ENCODE measurements around the gene AMBRA1. TPM values are rescaled to one million over a fixed set of nuclear protein-coding genes. Genes with fewer than 3 reads are reported as not detected.

Gene AMBRA1
- total and polyA plus RNA-seq, 2 donors from 2014 or later = 8.0 to 32.6 TPM

DNA sequence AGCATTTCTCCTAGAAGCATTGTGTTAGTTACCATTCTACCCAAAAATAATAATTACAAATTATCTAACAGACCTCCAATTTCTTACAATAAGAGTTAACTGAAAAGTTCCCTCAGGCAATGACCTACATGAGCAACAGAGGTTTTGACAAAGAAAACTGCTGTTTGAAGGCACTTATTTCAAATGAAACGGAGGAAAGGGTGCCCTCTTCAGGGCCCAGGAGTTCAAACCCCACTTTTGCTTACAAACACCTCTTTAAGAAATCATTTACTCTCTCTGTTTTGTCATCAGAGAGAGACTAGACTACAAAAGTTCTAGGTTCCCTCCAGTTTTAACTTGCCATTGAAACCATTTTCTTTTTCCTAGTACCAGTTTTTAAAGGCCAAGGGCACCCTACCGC is 56.7 kb downstream of the AMBRA1 start:
- Histone ChIP-seq H3K4me1 (ENCODE audit: control insufficient read depth in 2 of 3, insufficient read depth in 2 of 3, low read depth in 1 of 3, low read length in 3 of 3) (peaks cover 0 to 7% (median 0%) of the 10 kb centered on the region in 3 donors), H3K36me3 (ENCODE audit: control insufficient read depth in 2 of 3, insufficient read depth in 3 of 3, low read length in 3 of 3) (peaks cover 6 to 17% (median 7%) of the 10 kb centered on the region in 3 donors), H3K9me3 (ENCODE audit: control insufficient read depth in 2 of 3, insufficient read depth in 1 of 3, low read length in 3 of 3) (no peaks in the 10 kb centered on the region), H3K27ac (ENCODE audit: low read depth in 2 of 2, low read length in 2 of 2) (no peak overlapping the region), H3K4me3 (ENCODE audit: low read length in 3 of 3) (no peak overlapping the region), H3K27me3 (ENCODE audit: control insufficient read depth, insufficient read depth, low read length) (no peaks in the 10 kb centered on the region), H3K9ac (ENCODE audit: low read length in 3 of 3) (no peak overlapping the region)
- DNase-seq (peak in 2 of 5 donors; percentile 10 to 36), FAIRE-seq (no peak)
- TF ChIP-seq, protein P1, sequence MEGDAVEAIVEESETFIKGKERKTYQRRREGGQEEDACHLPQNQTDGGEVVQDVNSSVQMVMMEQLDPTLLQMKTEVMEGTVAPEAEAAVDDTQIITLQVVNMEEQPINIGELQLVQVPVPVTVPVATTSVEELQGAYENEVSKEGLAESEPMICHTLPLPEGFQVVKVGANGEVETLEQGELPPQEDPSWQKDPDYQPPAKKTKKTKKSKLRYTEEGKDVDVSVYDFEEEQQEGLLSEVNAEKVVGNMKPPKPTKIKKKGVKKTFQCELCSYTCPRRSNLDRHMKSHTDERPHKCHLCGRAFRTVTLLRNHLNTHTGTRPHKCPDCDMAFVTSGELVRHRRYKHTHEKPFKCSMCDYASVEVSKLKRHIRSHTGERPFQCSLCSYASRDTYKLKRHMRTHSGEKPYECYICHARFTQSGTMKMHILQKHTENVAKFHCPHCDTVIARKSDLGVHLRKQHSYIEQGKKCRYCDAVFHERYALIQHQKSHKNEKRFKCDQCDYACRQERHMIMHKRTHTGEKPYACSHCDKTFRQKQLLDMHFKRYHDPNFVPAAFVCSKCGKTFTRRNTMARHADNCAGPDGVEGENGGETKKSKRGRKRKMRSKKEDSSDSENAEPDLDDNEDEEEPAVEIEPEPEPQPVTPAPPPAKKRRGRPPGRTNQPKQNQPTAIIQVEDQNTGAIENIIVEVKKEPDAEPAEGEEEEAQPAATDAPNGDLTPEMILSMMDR (IDR thresholded peaks at IDR 0.05; ENCODE audit: borderline replicate concordance, extremely low read depth, insufficient read depth) = no peak
- intact Hi-C loops (cut with DNase I) = loop anchor here (10.0 kb wide), 1 partner anchor 152 kb away; the partner anchor contains the start of gene MDK

DNA sequence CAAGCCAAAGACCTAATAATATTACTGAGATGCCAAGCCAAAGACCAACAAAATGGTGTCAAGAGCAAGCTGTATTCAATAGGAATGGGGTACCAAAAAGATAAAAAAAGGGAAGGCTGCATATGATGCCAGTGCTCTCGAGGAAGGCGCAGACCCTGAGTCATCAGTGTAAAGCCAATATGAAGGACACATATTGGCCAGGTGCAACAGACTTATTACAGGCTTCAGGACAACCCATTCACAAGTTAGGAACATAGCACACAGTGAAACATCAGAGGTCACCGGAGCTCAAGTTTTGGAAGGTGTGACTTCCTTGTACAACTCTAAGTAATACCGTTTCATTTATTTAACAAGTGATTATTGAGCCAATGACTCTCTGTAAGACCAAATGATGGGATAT is 58.1 kb downstream of the AMBRA1 start:
- Histone ChIP-seq H3K27ac (ENCODE audit: low read depth in 2 of 2, low read length in 2 of 2) (no peak overlapping the region), H3K36me3 (ENCODE audit: control insufficient read depth in 2 of 3, insufficient read depth in 3 of 3, low read length in 3 of 3) (peaks cover 0 to 4% (median 2%) of the 10 kb centered on the region in 3 donors)
- intact Hi-C loops (cut with DNase I) = loop anchor here (10.0 kb wide), 1 partner anchor 151 kb away; the partner anchor contains the start of gene MDK

DNA sequence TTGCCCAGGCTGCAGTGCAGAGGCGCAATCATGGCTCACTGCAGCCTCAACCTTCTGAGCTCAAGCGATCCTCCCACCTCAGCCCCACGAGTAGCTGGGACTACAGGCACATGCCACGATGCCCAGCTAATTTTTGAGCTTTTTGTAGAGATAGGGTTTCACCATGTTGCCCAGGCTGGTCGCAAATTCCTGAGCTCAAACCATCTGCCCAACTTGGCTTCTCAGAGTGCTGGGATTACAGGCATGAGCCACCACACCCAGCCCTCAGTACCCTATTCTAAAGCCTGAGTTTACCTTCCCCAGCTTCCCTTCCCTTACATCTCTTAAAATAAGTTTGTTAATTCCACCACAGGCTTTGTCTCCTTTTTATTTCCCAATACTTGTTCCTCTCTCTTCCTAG is 59.1 kb downstream of the AMBRA1 start:
- FAIRE-seq = no peak
- Histone ChIP-seq H3K4me3 (ENCODE audit: low read length in 3 of 3) (no peak overlapping the region), H3K27me3 (ENCODE audit: control insufficient read depth, insufficient read depth, low read length) (no peaks in the 10 kb centered on the region), H3K9me3 (ENCODE audit: control insufficient read depth in 2 of 3, insufficient read depth in 1 of 3, low read length in 3 of 3) (no peaks in the 10 kb centered on the region), H3K36me3 (ENCODE audit: control insufficient read depth in 2 of 3, insufficient read depth in 3 of 3, low read length in 3 of 3) (peaks cover 0 to 2% (median 0%) of the 10 kb centered on the region in 3 donors), H3K27ac (ENCODE audit: low read depth in 2 of 2, low read length in 2 of 2) (no peak overlapping the region), H3K9ac (ENCODE audit: low read length in 3 of 3) (no peak overlapping the region), H3K4me1 (ENCODE audit: control insufficient read depth in 2 of 3, insufficient read depth in 2 of 3, low read depth in 1 of 3, low read length in 3 of 3) (peaks cover 0 to 7% (median 0%) of the 10 kb centered on the region in 3 donors)
- no peak for DNase-seq
- intact Hi-C loops (cut with DNase I) = loop anchor here (10.0 kb wide), 1 partner anchor 150 kb away; the partner anchor contains the start of gene MDK
- TF ChIP-seq, protein P1 (IDR thresholded peaks at IDR 0.05; ENCODE audit: borderline replicate concordance, extremely low read depth, insufficient read depth) = no peak

More for the DNA sequence above, 58.1 kb downstream of the AMBRA1 start:
- Histone ChIP-seq H3K4me3 (ENCODE audit: low read length in 3 of 3) (no peak overlapping the region), H3K9ac (ENCODE audit: low read length in 3 of 3) (no peak overlapping the region), H3K27me3 (ENCODE audit: control insufficient read depth, insufficient read depth, low read length) (no peaks in the 10 kb centered on the region), H3K9me3 (ENCODE audit: control insufficient read depth in 2 of 3, insufficient read depth in 1 of 3, low read length in 3 of 3) (no peaks in the 10 kb centered on the region), H3K4me1 (ENCODE audit: control insufficient read depth in 2 of 3, insufficient read depth in 2 of 3, low read depth in 1 of 3, low read length in 3 of 3) (peaks cover 0 to 7% (median 0%) of the 10 kb centered on the region in 3 donors)
- TF ChIP-seq, protein P1 (IDR thresholded peaks at IDR 0.05; ENCODE audit: borderline replicate concordance, extremely low read depth, insufficient read depth) = no peak
- DNase-seq (no peak), FAIRE-seq (no peak)
